ENCODE results near the gene COL27A1.
"Not testable (repeated sequence)": the region's sequence is repeated elsewhere in the genome, so short reads cannot be mapped to it uniquely, and the experiment has no call there.

- TF ChIP-seq CTCF (tag by site-specific recombination; IDR thresholded peaks at IDR 0.05); ZNF747 (tag by site-specific recombination; IDR thresholded peaks at IDR 0.05); REST (tag by site-specific recombination; IDR thresholded peaks at IDR 0.05); ZBTB21 (tag by site-specific recombination; IDR thresholded peaks at IDR 0.05); ZNF366 (tag by site-specific recombination; conservative IDR thresholded peaks at IDR 0.05); PRDM6 (tag by site-specific recombination; IDR thresholded peaks at IDR 0.05); ZNF175 (tag by site-specific recombination; IDR thresholded peaks at IDR 0.05): not testable (repeated sequence)
Observed at GRCh38 chr9:114332474-114333040, 177.2 kb downstream of the COL27A1 start.

All from HEK293 (cell line).